NCI-H2171 (cell line): Measurements from ENCODE around the gene TMEM209.
A peak's percentile ranks its signal among the peaks of the same experiment; 100 is the strongest.
"Not testable (repeated sequence)": the region's sequence is repeated elsewhere in the genome, so short reads cannot be mapped to it uniquely, and the experiment has no call there.

Experiments used
- DNase-seq: peaks from one replicate; lab custom pipeline; 2025; lab: John Stamatoyannopoulos, UW

The TMEM209 gene

DNA sequence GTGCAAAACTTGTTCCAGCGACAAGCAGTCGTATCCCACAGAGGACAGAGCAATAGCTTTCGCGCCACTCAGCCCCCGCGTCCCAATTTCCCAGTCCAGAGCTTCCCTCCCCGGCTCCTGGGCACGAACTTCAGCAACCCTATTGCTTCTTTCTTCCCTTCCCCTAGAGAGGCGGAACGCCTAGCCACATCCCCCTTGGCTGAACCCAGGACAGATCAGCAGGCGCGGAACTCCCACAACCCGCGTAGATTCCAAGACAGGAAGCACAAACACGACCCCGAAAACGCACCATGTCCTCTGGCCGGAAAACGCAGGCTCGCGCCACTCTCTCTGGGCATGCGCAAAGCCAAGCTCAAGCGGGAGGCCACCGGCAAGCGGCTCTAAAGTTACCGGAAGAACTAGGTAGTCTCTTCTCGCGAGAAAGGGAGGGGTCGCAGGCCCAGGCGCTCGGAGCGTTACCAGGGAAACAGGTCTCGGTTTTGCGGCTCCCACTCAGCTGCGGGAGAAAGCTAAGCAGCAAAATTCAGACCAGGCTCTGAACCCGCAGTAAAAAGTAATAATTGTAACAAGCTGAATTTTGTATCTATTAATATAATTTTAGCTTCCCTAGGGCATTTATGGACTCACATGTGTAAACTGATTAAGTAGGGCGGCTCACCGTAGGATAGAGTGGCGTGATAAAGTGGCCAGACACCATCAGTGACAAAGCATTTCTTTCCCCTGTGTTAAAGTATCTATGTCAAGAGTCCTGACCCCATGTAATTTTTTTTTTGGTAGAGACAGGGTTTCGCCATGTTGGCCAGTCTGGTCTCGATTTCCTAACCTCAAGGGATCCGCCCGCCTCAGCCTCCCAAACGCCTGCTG is at the start of gene TMEM209:
Gene TMEM209, minus strand, starts transcription at position 323 of the 864 bp plus-strand sequence. Its CDS starts 31 bp downstream, at position 292.
- DNase-seq: peak; percentile 97

DNA sequence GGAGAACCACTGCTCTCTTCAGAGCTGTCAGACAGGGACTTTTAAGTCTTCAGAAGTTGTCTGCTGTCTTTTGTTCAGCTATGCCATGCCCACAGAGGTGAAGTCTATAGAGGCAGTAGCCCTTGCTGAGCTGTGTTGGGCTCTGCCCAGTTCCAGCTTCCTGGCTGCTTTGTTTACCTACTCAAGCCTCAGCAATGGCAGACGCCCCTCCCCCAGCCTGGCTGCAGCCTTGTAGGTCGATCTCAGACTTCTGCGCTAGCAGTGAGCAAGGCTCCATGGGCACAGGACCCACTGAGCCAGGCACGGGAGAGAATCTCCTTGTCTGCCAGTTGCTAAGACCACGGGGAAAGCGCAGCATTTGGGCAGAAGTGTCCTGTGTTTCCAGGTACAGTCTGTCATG is 49.3 kb upstream of the TMEM209 start:
- DNase-seq: no peak

DNA sequence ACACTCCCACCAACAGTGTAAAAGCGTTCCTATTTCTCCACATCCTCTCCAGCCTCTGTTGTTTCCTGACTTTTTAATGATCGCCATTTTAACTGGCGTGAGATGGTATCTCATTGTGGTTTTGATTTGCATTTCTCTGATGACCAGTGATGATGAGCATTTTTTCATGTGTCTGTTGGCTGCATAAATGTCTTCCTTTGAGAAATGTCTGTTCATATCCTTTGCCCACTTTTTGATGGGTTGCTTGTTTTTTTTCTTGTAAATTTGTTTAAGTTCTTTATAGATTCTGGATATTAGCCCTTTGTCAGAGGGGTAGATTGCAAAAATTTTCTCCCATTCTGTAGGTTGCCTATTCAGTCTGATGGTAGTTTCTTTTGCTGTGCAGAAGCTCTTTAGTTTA is 44.4 kb upstream of the TMEM209 start:
- not testable (repeated sequence) for DNase-seq

DNA sequence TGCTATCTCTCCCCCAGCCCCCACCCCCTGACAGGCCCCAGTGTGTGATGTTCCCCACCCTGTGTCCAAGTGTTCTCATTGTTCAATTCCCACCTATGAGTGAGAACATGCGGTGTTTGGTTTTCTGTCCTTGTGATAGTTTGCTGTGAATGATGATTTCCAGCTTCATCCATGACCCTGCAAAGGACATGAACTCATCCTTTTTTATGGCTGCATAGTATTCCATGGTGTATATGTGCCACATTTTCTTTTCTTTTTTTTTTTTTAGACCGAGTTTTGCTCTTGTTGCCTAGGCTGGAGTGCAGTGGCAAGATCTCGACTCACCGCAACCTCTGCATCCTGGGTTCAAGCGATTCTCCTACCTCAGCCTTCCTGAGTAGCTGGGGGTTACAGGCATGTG is 43.6 kb upstream of the TMEM209 start:
- DNase-seq: not testable (repeated sequence)

DNA sequence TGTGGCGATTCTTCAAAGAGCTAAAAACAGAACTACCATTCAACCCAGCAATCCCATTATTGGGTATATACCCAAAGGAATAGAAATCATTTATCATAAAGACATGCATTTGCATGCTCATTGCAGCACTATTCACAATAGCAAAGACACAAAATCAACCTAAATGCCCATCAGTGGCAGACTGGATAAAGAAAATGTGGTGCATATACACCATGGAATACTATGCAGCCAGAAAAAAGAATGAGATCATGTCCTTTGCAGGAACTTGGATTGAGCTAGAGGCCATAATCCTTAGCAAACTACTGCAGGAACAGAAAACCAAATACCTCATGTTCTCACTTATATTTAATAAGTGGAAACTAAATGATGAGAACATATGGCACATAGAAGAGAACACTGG is 41.3 kb upstream of the TMEM209 start:
- DNase-seq: not testable (repeated sequence)

DNA sequence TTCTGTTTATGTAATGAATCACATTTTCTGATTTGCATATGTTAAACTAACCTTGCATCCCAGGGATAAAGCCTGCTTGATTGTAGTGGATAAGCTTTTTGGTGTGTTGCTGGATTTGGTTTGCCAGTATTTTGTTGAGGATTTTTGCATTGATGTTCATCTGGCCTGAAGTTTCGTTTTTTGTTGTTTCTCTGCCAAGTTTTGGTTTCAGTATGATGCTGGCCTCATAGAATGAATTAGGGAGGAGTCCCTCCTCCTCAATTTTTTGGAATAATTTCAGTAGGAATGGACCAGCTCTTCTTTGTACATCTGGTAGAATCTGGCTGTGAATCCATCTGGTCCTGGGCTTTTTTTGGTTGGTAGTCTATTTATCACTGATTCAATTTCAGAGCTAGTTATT is 38.3 kb upstream of the TMEM209 start:
- not testable (repeated sequence) for DNase-seq

DNA sequence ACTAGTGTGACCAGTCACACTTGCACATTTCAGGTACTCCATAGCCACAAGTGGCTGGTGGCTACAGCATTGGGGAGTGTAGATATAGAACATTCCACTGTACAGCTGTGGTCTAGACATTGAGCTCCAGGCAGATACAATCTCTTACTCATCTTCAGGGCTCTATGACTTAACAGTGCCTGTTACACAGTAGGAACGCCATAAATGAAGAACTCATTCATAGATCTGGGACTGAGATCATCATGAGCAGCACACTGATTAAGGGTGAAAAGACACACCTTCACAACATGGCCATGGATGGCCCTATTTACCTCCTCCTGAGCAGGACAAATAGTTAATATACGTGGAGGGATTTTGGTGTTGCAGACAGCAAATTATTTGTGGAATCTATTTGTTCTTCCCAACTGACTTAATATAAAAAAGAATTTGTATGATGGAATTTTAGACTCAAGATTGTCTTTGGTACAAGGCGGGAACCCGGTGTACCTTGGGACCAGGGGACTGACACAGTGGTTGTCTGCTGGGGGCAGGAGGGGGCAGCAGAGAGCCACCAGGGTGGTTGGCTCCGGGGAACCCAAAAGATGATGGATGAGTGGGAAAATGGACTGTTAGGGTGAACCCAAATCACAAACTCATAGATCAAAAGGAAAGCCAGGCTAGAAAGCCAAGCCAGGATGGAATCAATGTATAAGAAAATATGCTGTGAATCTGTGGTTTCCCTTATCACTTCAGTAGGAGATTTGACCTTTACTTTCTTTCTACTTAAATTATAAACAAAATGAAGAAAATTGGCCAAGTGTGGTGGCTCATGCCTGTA is 37.2 kb upstream of the TMEM209 start:
- no peak for DNase-seq

DNA sequence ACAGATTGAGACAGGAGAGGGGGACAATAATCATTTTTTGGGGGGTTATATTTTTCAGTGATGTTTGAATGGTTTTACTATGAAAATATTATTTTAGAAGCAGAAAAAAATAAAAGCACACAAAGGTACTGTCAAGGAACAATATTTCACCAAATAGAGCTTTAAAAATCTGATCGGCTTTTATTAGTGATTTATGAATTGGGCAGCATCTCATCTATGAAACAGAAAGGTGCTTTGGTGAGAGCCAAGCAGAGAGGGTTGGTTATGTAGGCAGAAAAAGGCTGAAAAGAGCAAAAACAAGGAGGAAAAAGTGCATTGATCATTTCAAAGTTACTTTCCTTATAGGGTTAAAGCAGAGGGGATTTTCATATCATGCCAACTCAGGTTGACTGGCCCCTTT is 35.0 kb upstream of the TMEM209 start:
- DNase-seq: no peak

DNA sequence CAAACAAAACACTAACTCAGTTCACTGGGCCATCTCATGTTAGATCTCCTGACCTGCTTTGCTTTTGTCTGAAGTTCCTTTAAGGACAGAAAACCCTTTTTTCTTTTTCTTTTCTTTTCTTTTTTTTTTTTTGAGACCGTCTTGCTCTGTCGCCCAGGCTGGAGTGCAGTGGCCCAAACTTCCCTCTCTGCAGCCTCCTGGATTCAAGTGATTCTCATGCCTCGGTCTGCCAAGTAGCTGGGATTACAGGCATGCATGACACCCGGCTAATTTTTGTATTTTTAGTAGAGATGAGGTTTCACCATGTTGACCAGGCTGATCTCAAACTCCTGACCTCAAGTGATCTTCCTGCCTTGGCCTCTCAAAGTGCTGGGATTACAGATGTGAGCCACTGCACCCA is 31.2 kb upstream of the TMEM209 start:
- not testable (repeated sequence) for DNase-seq

DNA sequence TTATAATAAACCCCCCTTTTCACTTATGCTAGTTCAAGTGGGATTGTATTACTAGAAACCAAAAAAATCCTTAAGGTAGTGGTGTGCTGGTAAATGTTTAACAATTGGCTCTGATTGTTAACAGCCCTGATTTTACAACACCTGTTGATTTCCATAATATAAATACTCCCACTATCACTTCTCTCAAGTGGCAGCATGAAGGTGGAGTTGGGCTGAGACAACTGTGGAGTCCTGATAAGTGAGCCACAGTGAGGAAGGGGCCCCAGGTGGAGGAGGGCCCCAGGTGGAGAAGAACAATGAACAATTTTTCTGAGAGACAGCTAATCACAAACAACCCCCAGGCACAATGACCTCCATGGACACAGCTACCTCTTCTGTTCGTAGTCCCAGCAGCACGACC is 28.9 kb upstream of the TMEM209 start:
- DNase-seq: no peak

DNA sequence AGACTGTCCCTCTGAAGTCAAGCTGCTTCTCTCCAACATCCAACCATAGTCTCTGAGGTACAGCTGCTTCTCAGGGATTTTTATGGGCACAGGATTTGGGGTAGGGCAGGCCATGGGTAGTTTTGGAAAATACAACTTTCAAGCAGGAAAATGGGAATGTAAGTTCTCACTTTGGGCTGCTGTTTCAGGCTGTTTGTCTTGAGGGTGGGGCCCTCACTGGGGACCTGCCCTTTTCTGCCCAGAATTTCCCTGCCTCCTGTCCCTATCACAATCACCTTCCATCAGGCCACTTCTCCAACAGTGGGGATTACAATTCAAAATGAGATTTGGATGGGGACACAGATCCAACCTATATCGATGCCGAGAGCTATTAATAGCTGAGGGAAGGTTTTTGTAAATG is 27.0 kb upstream of the TMEM209 start:
- no peak for DNase-seq

DNA sequence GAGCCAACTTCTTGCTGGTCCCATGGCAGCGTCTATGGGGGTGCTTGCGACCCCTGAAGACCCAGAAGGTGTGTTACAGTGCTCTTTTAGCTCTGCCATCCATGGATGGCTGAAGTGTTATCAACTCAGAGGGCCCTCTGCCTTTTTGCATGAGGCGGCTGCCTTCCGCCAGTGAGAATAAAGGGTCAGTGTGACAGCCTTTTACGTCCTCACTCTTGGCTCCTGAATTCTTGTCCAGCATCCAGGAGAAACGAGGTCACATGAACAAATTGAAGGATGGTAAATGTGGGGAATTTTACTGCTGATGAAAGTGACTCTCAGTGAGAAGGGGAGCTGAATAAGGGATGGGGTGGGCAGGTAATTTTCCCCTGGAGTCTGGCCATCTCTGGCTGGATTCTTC is 26.6 kb upstream of the TMEM209 start:
- DNase-seq: no peak

DNA sequence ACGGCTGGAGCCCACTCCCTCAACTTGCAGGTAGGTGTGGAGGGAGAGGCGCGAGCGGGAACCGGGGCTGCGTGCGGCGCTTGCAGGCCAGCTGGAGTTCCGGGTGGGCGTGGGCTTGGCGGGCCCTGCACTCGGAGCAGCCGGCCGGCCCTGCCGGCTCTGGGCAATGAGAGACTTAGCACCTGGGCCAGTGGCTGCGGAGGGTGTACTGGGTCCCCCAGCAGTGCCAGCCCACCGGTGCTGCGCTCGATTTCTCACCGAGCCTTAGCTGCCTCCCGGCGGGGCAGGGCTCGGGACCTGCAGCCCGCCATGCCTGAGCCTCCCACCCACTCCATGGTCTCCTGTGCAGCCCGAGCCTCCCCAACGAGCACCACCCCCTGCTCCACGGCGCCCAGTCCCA is 24.8 kb upstream of the TMEM209 start:
- DNase-seq: not testable (repeated sequence)

DNA sequence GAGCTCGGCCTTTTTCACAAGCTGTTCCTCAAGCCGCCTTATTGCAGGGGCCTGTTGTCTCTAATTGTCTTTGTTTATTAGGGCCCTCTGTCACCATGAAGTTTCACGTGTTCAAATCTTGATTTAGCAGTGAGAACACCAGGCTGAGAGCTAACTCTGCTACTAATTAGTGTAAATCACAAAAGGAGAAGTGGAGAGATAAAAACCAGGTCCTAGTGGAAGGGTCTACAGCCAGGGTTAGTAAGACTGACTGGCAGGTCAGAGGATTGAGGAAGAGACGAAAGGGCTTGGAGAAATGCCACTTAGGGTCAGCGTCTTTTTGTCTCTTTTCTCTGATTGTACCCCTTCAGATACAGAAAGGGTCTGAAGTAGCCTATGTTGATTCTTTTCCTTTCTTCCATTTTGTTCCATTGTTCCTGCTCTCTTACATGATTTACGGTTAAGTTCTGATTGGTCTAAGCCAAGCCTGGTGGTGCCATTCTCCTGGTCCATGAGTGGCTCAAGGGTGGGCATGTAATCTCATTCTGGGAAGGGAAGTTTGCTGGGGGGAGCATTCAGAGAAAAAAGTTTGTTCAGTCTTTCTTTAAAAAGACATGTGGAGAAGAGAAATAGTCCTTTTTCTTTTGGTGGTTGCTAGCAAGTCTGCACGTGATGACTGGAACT is 23.8 kb upstream of the TMEM209 start:
- no peak for DNase-seq

DNA sequence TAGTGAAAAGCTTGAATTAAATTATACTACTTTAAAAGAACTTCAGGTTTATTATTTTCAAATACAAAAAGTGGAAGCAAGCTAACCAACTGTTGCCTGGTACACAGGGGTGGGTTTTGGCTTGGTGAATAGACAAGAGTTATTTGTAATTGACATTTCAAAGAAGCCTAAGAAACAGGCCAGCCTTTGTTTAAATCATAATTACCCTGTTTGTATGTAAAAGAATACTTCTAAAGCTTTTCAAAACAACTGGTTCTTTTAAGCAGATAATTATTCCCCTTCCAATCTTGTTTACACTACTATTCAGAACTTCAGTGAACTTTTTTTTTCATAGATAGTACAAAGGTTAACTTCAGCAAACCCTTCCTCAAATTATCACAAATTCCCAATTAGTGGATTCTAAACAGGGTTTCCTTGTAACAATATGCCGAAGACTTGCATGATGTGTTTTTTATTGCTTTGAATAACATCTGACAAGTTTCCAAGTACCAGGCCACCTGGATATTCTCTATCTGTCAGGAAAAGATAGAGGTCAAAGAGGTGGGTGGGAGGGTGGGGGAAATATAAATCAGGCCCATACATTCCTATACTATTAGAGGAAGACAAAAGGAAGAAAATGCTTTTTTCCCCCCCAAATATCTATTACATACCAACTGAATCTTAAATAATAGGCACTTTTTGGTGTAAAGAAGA is 22.8 kb upstream of the TMEM209 start:
- no peak for DNase-seq

DNA sequence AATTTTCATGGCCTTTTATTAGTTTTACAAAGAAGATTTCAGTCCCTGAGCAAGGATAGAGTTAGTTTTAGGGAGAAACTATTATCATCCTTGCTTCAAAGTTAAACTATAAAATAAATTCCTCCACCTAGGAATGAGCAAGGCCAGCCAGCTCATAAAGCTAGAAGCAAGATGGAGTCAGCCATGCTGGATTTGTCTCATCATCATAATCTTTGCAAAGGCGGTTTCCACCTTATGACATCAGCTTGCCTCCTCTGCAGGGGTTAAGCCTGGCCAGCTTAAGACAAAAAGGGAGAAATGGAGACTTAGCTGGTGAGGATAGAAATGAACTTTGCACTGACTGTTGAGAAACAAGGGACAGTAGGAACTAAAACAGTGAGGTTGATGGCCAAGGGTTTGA is 21.1 kb upstream of the TMEM209 start:
- no peak for DNase-seq

DNA sequence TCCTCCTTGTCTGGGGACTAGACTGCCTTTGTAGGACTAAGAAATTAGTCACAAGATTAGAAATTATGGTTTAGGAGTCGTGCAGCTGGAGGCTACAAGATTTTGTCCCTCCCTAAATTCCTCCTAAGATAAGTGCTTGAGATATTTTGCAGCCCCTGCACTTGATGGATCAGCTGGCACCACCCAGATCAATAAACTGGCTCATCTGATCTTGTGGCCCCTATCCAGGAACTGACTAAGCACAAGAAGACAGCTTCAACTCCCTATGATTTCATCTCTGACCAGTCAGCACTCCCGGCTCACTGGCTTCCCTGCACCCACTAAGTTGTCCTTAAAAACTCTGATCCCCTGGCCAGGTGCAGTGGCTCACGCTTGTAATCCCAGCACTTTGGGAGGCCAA is 19.7 kb upstream of the TMEM209 start:
- not testable (repeated sequence) for DNase-seq

DNA sequence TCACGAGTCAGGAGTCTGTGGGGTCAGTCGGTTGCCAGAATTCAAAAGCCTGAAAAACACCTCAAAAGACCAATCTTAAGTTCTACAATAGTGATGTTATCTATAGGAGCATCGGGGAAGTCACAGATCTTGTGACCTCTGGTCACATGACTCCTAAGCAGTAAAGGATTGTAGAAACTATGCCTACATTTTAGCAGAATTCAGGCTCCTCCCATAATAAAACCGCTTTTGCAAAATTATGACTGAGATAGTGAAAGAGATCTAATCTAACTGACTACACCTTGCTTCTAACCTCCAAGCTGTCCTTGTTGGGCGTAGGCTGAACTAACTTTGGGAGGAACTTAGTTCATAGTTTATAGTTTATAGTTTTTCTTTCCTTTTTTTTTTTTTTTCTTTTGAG is 19.0 kb upstream of the TMEM209 start:
- no peak for DNase-seq

DNA sequence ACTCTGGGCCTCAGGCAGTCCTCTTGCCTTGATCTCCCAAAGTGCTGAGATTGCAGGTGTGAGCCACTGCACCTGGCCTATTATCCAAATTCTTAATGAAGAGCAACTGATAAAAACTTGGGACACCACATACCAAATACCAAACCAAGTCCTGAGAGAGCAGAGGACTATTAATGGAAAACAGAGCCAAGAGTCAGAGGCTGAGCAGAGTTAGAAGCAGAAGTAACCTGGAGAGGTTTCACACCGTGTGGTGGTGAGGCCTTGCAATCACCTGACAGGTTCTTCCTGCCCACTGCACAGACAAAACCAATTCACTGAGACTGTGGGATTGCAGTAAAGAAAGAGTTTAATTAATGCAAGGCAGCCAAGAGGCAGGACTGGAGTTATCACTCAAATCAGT is 18.4 kb upstream of the TMEM209 start:
- DNase-seq: no peak

DNA sequence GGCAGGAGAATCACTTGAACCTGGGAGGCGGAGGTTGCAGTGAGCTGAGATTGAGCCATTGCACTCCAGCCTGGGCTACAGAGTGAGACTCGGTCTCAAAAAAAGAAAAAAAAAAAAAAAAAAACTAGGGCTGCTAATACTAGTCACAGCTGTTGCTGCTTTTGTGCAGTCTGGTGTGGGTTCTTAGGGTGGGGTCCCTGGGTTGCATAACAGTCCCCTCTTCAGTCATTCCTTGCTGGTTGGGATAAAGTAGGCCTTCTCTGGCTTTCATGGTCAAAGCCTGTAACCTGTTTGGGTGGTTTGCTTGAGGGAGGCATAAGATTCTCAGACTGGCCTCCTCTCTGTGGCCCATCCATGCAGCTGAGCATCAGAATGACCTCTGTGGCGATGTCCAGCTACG is 16.5 kb upstream of the TMEM209 start:
- no peak for DNase-seq

DNA sequence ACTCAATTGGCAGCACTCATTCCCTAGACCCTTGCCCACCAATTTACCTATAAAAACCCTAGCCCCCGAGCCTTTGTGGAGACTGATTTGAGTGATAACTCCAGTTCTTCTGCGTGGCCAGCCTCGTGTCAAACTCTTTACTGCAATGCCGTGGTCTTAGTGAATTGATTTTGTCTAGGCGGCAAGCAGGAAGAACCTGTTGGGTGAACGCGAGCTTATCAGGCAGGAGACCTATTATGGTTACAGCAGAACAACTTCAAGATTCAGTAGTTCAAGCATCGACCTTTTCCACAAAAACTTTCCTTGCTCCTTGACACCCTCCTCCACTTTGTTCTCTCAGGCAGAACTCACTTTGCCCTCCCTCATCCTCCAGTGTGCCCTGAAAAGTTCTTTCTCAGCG is 14.7 kb upstream of the TMEM209 start:
- no peak for DNase-seq
